AG09319 (cell line): ENCODE data around the gene ZNF768.

Source experiments
- DNase-seq: peaks from one replicate; pipeline ENCODE4 v3.0.0-alpha.2; 2010; ENCODE audit warnings: low read depth; ENCODE audit errors: extremely low read depth
- CTCF ChIP-seq: IDR thresholded peaks from 2 replicates; pipeline ENCODE4 v1.5.1; 2011; ENCODE audit warnings: low read depth, mild to moderate bottlenecking, inconsistent platforms, low read length, moderate library complexity

ZNF768 gene

DNA sequence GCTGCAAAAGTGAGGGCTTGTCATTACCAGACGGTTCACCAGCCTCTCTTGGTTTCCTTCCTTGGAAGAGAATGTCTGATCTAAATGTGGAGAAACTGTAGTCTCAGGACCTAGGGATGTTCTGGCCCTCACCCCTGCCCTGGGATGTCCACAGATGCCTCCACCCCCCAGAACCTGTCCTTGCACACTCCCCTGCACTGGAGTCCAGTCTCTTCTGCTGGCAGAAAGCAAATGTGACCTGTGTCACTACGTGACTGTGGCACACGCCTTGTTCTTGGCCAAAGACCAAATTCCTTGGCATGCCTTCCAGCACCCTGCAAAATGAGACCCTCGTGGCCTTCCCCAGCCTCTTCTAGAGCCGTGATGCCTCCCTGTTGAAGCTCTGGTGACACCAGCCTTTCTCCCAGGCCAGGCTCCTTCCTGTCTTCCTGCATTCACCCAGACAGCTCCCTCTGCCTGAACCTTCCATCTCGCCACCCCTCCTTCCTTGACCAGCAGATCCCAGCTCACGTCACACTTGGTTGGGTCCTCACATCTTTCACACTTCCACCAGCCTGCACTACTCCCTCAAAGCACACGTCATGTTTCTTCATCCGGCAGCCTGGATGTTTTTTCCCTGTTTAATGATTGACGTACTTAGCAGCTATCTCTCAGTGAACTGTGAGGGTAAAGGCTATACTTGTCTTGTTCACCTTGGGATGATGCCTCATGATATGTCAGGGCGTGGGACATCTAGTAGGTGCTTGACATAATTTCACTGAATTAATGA lies 4.3 kb downstream of the ZNF768 start:
- no peak for DNase-seq
- TF ChIP-seq CTCF, result no peak

GRCh38 chr16:30521476-30521872 lies 4.9 kb downstream of the ZNF768 start:
- no peak for DNase-seq
- TF ChIP-seq CTCF, result no peak

DNA sequence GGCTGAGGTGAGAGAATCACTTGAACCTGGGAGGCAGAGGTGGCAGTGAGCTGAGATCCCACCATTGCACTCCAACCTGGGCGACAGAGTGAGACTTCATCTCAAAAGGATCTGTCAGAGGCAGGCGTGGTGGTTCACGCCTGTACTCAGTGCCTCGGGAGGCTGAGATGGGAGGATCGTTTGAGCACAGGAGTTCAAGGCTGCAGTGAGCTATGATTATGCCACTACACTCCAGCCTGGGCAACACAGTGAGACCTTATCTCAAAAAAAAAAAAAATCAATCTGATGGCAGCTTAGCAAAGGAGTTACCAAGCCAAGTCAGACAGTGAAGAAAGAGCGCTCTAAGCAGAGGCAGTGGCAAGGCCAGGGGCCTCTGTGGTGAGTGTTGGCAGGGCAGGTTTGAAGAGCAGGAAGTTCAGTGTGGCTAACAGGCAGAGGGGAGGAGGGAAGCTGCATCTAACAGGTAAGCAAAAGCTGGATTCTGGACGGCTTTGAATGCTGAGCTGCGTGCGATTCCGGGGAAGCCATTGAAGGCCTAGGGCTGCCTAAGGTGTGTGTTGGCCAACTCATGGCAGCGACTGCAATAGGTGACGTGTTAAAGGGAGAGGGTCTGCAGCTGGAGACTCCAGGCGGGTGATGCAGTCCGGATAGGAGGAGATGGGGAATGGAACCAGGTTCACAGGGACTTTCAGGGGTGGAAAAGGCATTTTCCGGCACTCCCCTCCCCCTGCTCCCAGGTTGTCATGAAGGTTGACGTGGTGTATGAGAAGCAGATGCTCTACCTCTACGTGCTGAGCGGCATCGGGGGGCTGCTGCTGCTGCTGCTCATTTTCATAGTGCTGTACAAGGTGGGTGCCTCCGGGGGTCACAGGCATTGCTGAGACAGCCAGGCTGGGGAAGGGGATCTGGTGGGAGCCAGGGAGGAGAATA lies 7.0 kb downstream of the ZNF768 start:
- no peak for DNase-seq
- no peak for TF ChIP-seq CTCF

DNA sequence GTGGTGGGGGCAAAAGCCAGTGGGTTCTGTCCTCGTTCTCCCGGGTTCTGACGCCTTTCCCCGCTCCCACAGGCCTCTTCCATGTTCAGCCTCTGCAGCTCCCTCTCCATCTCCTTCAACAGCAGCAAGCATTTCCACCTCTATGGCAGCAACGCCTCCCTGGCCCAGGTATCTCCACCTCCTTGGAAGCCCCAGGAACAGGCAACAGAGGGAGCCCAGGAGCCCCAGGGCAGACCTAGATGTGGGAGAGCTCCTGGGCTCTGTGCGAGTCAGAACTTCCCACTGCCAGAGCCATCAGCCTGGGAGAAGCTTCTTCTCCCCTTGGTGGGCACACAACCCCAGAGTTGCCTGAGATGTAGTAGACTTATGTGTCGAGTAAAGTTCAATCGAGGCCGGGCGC lies 7.8 kb downstream of the ZNF768 start:
- DNase-seq, result no peak
- TF ChIP-seq CTCF, result no peak

GRCh38 chr16:30515275-30515674 lies 11.1 kb downstream of the ZNF768 start:
- TF ChIP-seq CTCF, result no peak
- no peak for DNase-seq

- no peak for TF ChIP-seq CTCF
- no peak for DNase-seq
Measured at GRCh38 chr16:30511509-30511908, 14.9 kb downstream of the ZNF768 start.

- no peak for TF ChIP-seq CTCF
- no peak for DNase-seq
Measured at GRCh38 chr16:30510376-30510938, 15.9 kb downstream of the ZNF768 start.
